HepG2 (cell line): ENCODE data around the gene CBLN4. TPM values are rescaled to one million over a fixed set of nuclear protein-coding genes. Genes with fewer than 3 reads are reported as not detected.

Experiments
- ATAC-seq: fragments of 200-7000 bp; cut with Tn5 transposase; 3 replicates; pipeline ENCODE4 v1.9.1; 2020; ENCODE audit warnings: mild to moderate bottlenecking, moderate library complexity
- BruUV-seq: library from RNA; stranded (reverse); fragments of 400-500 nt; replicated peaks from 2 replicates; lab custom pipeline; 2021; lab: Mats Ljungman, UMichigan
- CTCF ChIA-PET: fragments of 300-600 bp; formaldehyde crosslinking; extraction: SDS; loops from one replicate; lab custom pipeline; 2021; ENCODE audit warnings: low total read pairs, inconsistent platforms, low intra/inter-chr PET ratio; lab: Yijun Ruan, JAX
- POLR2A ChIA-PET: fragments of 350-600 bp; sonication (Branson Sonifier 250); formaldehyde crosslinking; loops from one replicate; lab custom pipeline; 2020; ENCODE audit warnings: antibody characterized with exemption, inconsistent platforms; lab: Yijun Ruan, JAX
- DNase-seq: peaks from one replicate; pipeline ENCODE4 v3.0.0-alpha.2; 2015; ENCODE audit warnings: low spot score
- FAIRE-seq: peaks from 3 replicates; lab custom pipeline; 2011; peaks lifted over from hg19 to GRCh38; lab: Jason Lieb, UNC
- H2AFZ ChIP-seq: one replicate; pipeline ENCODE4 v1.6.1; 2011; ENCODE audit warnings: low read length, inconsistent platforms
- H3K27ac ChIP-seq: fragments of 300-600 bp; 3 replicates; pipeline ENCODE4 v1.8.0; 2011; ENCODE audit warnings: mixed run types, mild to moderate bottlenecking, mixed read lengths, low read length, inconsistent platforms; ENCODE audit not compliant: insufficient read depth; ENCODE audit errors: extremely low read length
- H3K27me3 ChIP-seq, 2 experiments: fragments of 200-600 bp in 1 of 2; 2 replicates in 1 of 2; 3 replicates in 1 of 2; pipeline versions ENCODE4 v1.6.0 to v1.8.0; 2011; ENCODE audit warnings: low read length in 2 of 2, mild to moderate bottlenecking in 2 of 2, moderate library complexity in 2 of 2, inconsistent platforms in 1 of 2; ENCODE audit not compliant: insufficient read depth in 2 of 2, control insufficient read depth in 1 of 2
- H3K36me3 ChIP-seq, 2 experiments: fragments of 200-600 bp in 1 of 2; replicated peaks in 1 of 2; 2 replicates in 1 of 2; 3 replicates in 1 of 2; pipeline versions ENCODE4 v1.5.1 to v1.8.0; 2011; ENCODE audit warnings: low read length in 2 of 2, inconsistent platforms in 1 of 2; ENCODE audit not compliant: insufficient read depth in 2 of 2, control insufficient read depth in 1 of 2
- H3K4me1 ChIP-seq: 2 replicates; pipeline ENCODE4 v1.5.1; 2012; ENCODE audit warnings: low read length, inconsistent platforms; ENCODE audit not compliant: insufficient read depth
- H3K4me2 ChIP-seq: 2 replicates; pipeline ENCODE4 v1.6.0; 2011; ENCODE audit warnings: low read depth, low read length, inconsistent platforms
- H3K4me3 ChIP-seq, 3 experiments: fragments of 200-600 bp in 1 of 3; sonication (generic), shearing (Covaris generic) in 1 of 3; replicated peaks in 1 of 3; 2 replicates each; pipeline ENCODE4 v1.5.1; 2011 to 2016; ENCODE audit warnings: low read length in 3 of 3, inconsistent platforms in 2 of 3, low read depth in 2 of 3, mild to moderate bottlenecking in 2 of 3, control low read depth in 1 of 3, mixed read lengths in 1 of 3; ENCODE audit not compliant: insufficient read depth in 1 of 3
- H3K79me2 ChIP-seq: one replicate; pipeline ENCODE4 v1.6.1; 2011; ENCODE audit warnings: low read length, inconsistent platforms; ENCODE audit not compliant: insufficient read depth
- H3K9ac ChIP-seq: 2 replicates; pipeline ENCODE4 v1.6.0; 2011; ENCODE audit warnings: mild to moderate bottlenecking, low read depth, low read length, inconsistent platforms; ENCODE audit not compliant: insufficient read depth
- H3K9me3 ChIP-seq: 2 replicates; pipeline ENCODE4 v1.5.1; 2012; ENCODE audit warnings: mild to moderate bottlenecking, low read length
- H4K20me1 ChIP-seq: 2 replicates; pipeline ENCODE4 v1.6.0; 2011; ENCODE audit warnings: inconsistent platforms, mild to moderate bottlenecking, low read length, moderate library complexity; ENCODE audit not compliant: insufficient read depth
- AGO1 ChIP-seq: fragments of 200-400 bp; formaldehyde crosslinking; IDR thresholded peaks from 2 replicates; pipeline ENCODE4 v1.6.1; 2017; ENCODE audit warnings: mild to moderate bottlenecking, low read depth, low read length, moderate library complexity; ENCODE audit not compliant: poor library complexity, severe bottlenecking
- FOXJ3 ChIP-seq: sonication (generic); formaldehyde crosslinking; IDR thresholded peaks from 2 replicates; pipeline ENCODE4 v1.4.0; 2020; ENCODE audit warnings: missing genetic modification reagents, mild to moderate bottlenecking, borderline replicate concordance
- PHF5A ChIP-seq: IDR thresholded peaks from one replicate; pipeline ENCODE4 v1.6.1; 2018; ENCODE audit warnings: low read depth, missing genetic modification reagents; ENCODE audit not compliant: unreplicated experiment
- WGBS: methylation state at CpG from one replicate; pipeline ENCODE4 v1.1.6; 2017; ENCODE audit warnings: low lambda C conversion rate; 5-methylcytosine and 5-hydroxymethylcytosine counted together
- in situ Hi-C: cut with HindIII; loops from 2 replicates; pipeline ENCODE4 v1.10.0; 2017; ENCODE audit warnings: low pct_unique_long_range_greater_than_20kb; ENCODE audit not compliant: extremely low pct_ligation_motif_present
- intact Hi-C: fragments of 100-400 bp; cut with micrococcal nuclease; formaldehyde crosslinking; loops from one replicate; pipeline ENCODE4 v1.10.0; 2022; ENCODE audit not compliant: unreplicated experiment
- polyA plus RNA-seq, 8 experiments: library from polyadenylated mRNA; depleted of rRNA in 3 of 8; stranded (reverse) in 7 of 8; unstranded in 1 of 8; fragments of >200 nt; fragmentation: Illumina TruSeq in 4 of 8; extraction: Trizol in 4 of 8; gene quantifications; 2 replicates each; pipeline versions ENCODE4 v1.2.1 to v1.2.3, GENCODE V29; 2011 to 2016; ENCODE audit warnings: low read depth in 4 of 8, missing spikeins in 1 of 8, mixed read lengths in 1 of 8; ENCODE audit not compliant: insufficient read depth in 1 of 8
- total RNA-seq, 5 experiments: library from RNA; depleted of rRNA; stranded (reverse); fragments of >200 nt; fragmentation: Illumina TruSeq; extraction: Trizol; gene quantifications; 2 replicates each; pipeline ENCODE4 v1.2.3, GENCODE V29; 2016; ENCODE audit warnings: low read depth in 1 of 5
- TF ChIP-seq, protein P1 (sequence below), 2 experiments: IDR thresholded peaks; 2 replicates each; pipeline ENCODE4 v1.6.1; 2011 to 2012; ENCODE audit warnings: low read length in 2 of 2, borderline replicate concordance in 1 of 2, low read depth in 1 of 2, mild to moderate bottlenecking in 1 of 2, moderate library complexity in 1 of 2

CBLN4 gene
- total and polyA plus RNA-seq, 2 of the 13 experiments (the other 11 are each of a cell fraction or from before 2014, with no cell fraction given) = not detected

GRCh38 chr20:56004007-56004406 is 1.3 kb downstream of the CBLN4 start:
- TF ChIP-seq AGO1 (peak; percentile 20), PHF5A (CRISPR knock-in tag) (no peak), FOXJ3 (CRISPR knock-in tag) (no peak)
- TF ChIP-seq, protein P1, sequence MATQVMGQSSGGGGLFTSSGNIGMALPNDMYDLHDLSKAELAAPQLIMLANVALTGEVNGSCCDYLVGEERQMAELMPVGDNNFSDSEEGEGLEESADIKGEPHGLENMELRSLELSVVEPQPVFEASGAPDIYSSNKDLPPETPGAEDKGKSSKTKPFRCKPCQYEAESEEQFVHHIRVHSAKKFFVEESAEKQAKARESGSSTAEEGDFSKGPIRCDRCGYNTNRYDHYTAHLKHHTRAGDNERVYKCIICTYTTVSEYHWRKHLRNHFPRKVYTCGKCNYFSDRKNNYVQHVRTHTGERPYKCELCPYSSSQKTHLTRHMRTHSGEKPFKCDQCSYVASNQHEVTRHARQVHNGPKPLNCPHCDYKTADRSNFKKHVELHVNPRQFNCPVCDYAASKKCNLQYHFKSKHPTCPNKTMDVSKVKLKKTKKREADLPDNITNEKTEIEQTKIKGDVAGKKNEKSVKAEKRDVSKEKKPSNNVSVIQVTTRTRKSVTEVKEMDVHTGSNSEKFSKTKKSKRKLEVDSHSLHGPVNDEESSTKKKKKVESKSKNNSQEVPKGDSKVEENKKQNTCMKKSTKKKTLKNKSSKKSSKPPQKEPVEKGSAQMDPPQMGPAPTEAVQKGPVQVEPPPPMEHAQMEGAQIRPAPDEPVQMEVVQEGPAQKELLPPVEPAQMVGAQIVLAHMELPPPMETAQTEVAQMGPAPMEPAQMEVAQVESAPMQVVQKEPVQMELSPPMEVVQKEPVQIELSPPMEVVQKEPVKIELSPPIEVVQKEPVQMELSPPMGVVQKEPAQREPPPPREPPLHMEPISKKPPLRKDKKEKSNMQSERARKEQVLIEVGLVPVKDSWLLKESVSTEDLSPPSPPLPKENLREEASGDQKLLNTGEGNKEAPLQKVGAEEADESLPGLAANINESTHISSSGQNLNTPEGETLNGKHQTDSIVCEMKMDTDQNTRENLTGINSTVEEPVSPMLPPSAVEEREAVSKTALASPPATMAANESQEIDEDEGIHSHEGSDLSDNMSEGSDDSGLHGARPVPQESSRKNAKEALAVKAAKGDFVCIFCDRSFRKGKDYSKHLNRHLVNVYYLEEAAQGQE (IDR thresholded peaks at IDR 0.05; ENCODE audit: borderline replicate concordance in 1 of 2, low read depth in 1 of 2, low read length in 2 of 2) = peak; percentile 51 to 78
- POLR2A ChIA-PET = no interaction called here
- H3K4me1 ChIP-seq = no peaks in the 10 kb centered on the region
- H3K9me3 ChIP-seq = peaks cover 89% of the 10 kb centered on the region
- DNase-seq (no peak), ATAC-seq (peak; percentile 37), FAIRE-seq (no peak)
- WGBS = 44% methylated on average over 32 of the region's 41 CpGs
- in situ Hi-C loops = no loop called here
- BruUV-seq = no TSS peak
- intact Hi-C loops = no loop called here
- H3K4me2 ChIP-seq = no peak overlapping the region
- no peak overlapping the region for H3K4me3 ChIP-seq
- H3K27ac ChIP-seq = no peak overlapping the region
- no peaks in the 10 kb centered on the region for H4K20me1 ChIP-seq
- CTCF ChIA-PET = no interaction called here
- H3K9ac ChIP-seq = no peak overlapping the region
- no peaks in the 10 kb centered on the region for H3K27me3 ChIP-seq
- no peaks in the 10 kb centered on the region for H3K36me3 ChIP-seq
- no peak overlapping the region for H2AFZ ChIP-seq
- H3K79me2 ChIP-seq = no peaks in the 10 kb centered on the region
